ENCODE data around the gene NRXN3.

NRXN3 gene

GRCh38 chr14:78440356-78440894 lies 270.3 kb downstream of the NRXN3 start:
- TF ChIP-seq CTCF (IDR thresholded peaks at IDR 0.05; ENCODE audit: low read depth, low read length) = no peak
- H3K4me3 ChIP-seq (ENCODE audit: low read depth, low read length) = no peak overlapping the region

- no peak overlapping the region for H3K4me3 ChIP-seq (ENCODE audit: low read depth, low read length)
- no peak for TF ChIP-seq CTCF (IDR thresholded peaks at IDR 0.05; ENCODE audit: low read depth, low read length)
Observed at GRCh38 chr14:78443834-78444233, 273.7 kb downstream of the NRXN3 start.

- no peak overlapping the region for H3K4me3 ChIP-seq (ENCODE audit: low read depth, low read length)
- TF ChIP-seq CTCF (IDR thresholded peaks at IDR 0.05; ENCODE audit: low read depth, low read length) = no peak
Observed at GRCh38 chr14:78445275-78445674, 275.1 kb downstream of the NRXN3 start.

- no peak overlapping the region for H3K4me3 ChIP-seq (ENCODE audit: low read depth, low read length)
- TF ChIP-seq CTCF (IDR thresholded peaks at IDR 0.05; ENCODE audit: low read depth, low read length) = no peak
Observed at GRCh38 chr14:78446807-78447206, 276.6 kb downstream of the NRXN3 start.

- no peak; the same call in 1 of the 2 replicates for TF ChIP-seq CTCF (IDR thresholded peaks at IDR 0.05; ENCODE audit: low read depth, low read length)
- no peak overlapping the region for H3K4me3 ChIP-seq (ENCODE audit: low read depth, low read length)
Observed at GRCh38 chr14:78448164-78449094, 278.3 kb downstream of the NRXN3 start.

- no peak overlapping the region for H3K4me3 ChIP-seq (ENCODE audit: low read depth, low read length)
- TF ChIP-seq CTCF (IDR thresholded peaks at IDR 0.05; ENCODE audit: low read depth, low read length) = no peak
Observed at GRCh38 chr14:78450669-78451318, 280.6 kb downstream of the NRXN3 start.

- no peak for TF ChIP-seq CTCF (IDR thresholded peaks at IDR 0.05; ENCODE audit: low read depth, low read length)
- no peak overlapping the region for H3K4me3 ChIP-seq (ENCODE audit: low read depth, low read length)
Observed at GRCh38 chr14:78451319-78451695, 281.1 kb downstream of the NRXN3 start.

Data from WI38 (cell line).